CD14-positive monocyte (primary cell): ENCODE data around the gene ABHD12. TPM values are rescaled to one million over a fixed set of nuclear protein-coding genes. Genes with fewer than 3 reads are reported as not detected.

Experiments
- DNase-seq, 3 donors: peaks; one replicate each; pipeline ENCODE4 v3.0.0-alpha.2; 2011 to 2022
- H2AFZ ChIP-seq: 2 replicates; pipeline ENCODE4 v1.6.0; 2012; ENCODE audit warnings: mild to moderate bottlenecking, low read depth, low read length, inconsistent platforms; ENCODE audit not compliant: insufficient read depth, poor library complexity, severe bottlenecking
- H3K27ac ChIP-seq, 2 donors: 1 replicate in 1 of 2; 2 replicates in 1 of 2; pipeline ENCODE4 v1.5.1; 2012 to 2013; ENCODE audit warnings: low read length in 2 of 2, control low read depth in 1 of 2, inconsistent platforms in 1 of 2, low read depth in 1 of 2, mild to moderate bottlenecking in 1 of 2
- H3K27me3 ChIP-seq, 2 donors: one replicate each; pipeline versions ENCODE4 v1.6.0 to v1.6.1; 2011 to 2013; ENCODE audit warnings: low read length in 2 of 2; ENCODE audit not compliant: control insufficient read depth in 2 of 2, insufficient read depth in 2 of 2
- H3K36me3 ChIP-seq, 2 donors: replicated peaks in 1 of 2; 1 replicate in 1 of 2; 2 replicates in 1 of 2; pipeline versions ENCODE4 v1.5.1 to v1.6.1; 2012 to 2013; ENCODE audit warnings: low read length in 2 of 2, control low read depth in 1 of 2, inconsistent platforms in 1 of 2, mild to moderate bottlenecking in 1 of 2; ENCODE audit not compliant: insufficient read depth in 2 of 2, control insufficient read depth in 1 of 2
- H3K4me1 ChIP-seq, 2 donors: 1 replicate in 1 of 2; 2 replicates in 1 of 2; pipeline versions ENCODE4 v1.5.1 to v1.6.1; 2012 to 2013; ENCODE audit warnings: low read length in 2 of 2, control low read depth in 1 of 2, inconsistent platforms in 1 of 2, mild to moderate bottlenecking in 1 of 2, moderate library complexity in 1 of 2; ENCODE audit not compliant: insufficient read depth in 2 of 2, control insufficient read depth in 1 of 2
- H3K4me2 ChIP-seq: replicated peaks from 2 replicates; pipeline ENCODE3; 2012; ENCODE audit warnings: low read length, moderate library complexity, mild to moderate bottlenecking; ENCODE audit not compliant: poor library complexity, severe bottlenecking; ENCODE audit errors: extremely low read depth
- H3K4me3 ChIP-seq, 3 experiments: fragments of 200-600 bp in 1 of 3; sonication (generic) in 1 of 3; replicated peaks in 1 of 3; 1 replicate in 2 of 3; 2 replicates in 1 of 3; pipeline ENCODE4 v1.5.1; 2011 to 2013; ENCODE audit warnings: low read length in 3 of 3, mild to moderate bottlenecking in 3 of 3, control low read depth in 2 of 3, low read depth in 2 of 3, inconsistent platforms in 1 of 3, moderate library complexity in 1 of 3
- H3K79me2 ChIP-seq: 2 replicates; pipeline ENCODE4 v1.6.0; 2012; ENCODE audit warnings: mild to moderate bottlenecking, control low read depth, inconsistent platforms, low read length, moderate library complexity; ENCODE audit not compliant: insufficient read depth
- H3K9ac ChIP-seq: 2 replicates; pipeline ENCODE4 v1.6.0; 2017; ENCODE audit warnings: low read length, mild to moderate bottlenecking; ENCODE audit not compliant: insufficient read depth, poor library complexity, severe bottlenecking
- H3K9me3 ChIP-seq, 2 donors: replicated peaks in 1 of 2; 1 replicate in 1 of 2; 2 replicates in 1 of 2; pipeline versions ENCODE4 v1.5.1 to v1.6.1; 2012 to 2013; ENCODE audit warnings: low read length in 2 of 2, control low read depth in 1 of 2; ENCODE audit not compliant: control insufficient read depth in 1 of 2, insufficient read depth in 1 of 2
- H4K20me1 ChIP-seq: 2 replicates; pipeline ENCODE4 v1.6.0; 2012; ENCODE audit warnings: mild to moderate bottlenecking, low read length, control low read depth, moderate library complexity; ENCODE audit not compliant: insufficient read depth
- H3K27ac Mint-ChIP-seq, 7 donors: one replicate each; pipeline ENCODE4 v1.8.0; 2020; ENCODE audit warnings: mild to moderate bottlenecking in 7 of 7, mixed read lengths in 7 of 7, moderate library complexity in 6 of 7, inconsistent platforms in 2 of 7
- H3K27me3 Mint-ChIP-seq, 3 donors: one replicate each; pipeline ENCODE4 v1.8.0; 2021 to 2022; ENCODE audit warnings: low read depth in 3 of 3, mild to moderate bottlenecking in 3 of 3, mixed read lengths in 3 of 3, moderate library complexity in 3 of 3, inconsistent platforms in 1 of 3
- H3K36me3 Mint-ChIP-seq, 2 donors: one replicate each; pipeline ENCODE4 v1.8.0; 2020; ENCODE audit warnings: mixed read lengths in 2 of 2, inconsistent platforms in 1 of 2, mild to moderate bottlenecking in 1 of 2
- H3K4me1 Mint-ChIP-seq: one replicate; pipeline ENCODE4 v1.8.0; 2020; ENCODE audit warnings: mild to moderate bottlenecking, mixed read lengths
- H3K4me3 Mint-ChIP-seq, 2 donors: one replicate each; pipeline ENCODE4 v1.8.0; 2020; ENCODE audit warnings: mild to moderate bottlenecking in 2 of 2, mixed read lengths in 2 of 2, moderate library complexity in 1 of 2
- H3K9me3 Mint-ChIP-seq, 7 donors: one replicate each; pipeline ENCODE4 v1.8.0; 2020 to 2022; ENCODE audit warnings: mixed read lengths in 7 of 7, mild to moderate bottlenecking in 6 of 7, moderate library complexity in 6 of 7, inconsistent platforms in 2 of 7
- WGBS: methylation state at CpG from one replicate; pipeline ENCODE4 v1.1.5; 2013; ENCODE audit warnings: missing lambda C conversion rate; ENCODE audit not compliant: insufficient coverage; 5-methylcytosine and 5-hydroxymethylcytosine counted together
- intact Hi-C, 2 donors: fragments of 100-400 bp; cut with micrococcal nuclease; formaldehyde crosslinking; loops; one replicate each; pipeline versions ENCODE4 v1.15.0 to v1.15.1; 2023
- polyA plus RNA-seq, 3 donors: library from polyadenylated mRNA; depleted of rRNA in 1 of 3; unstranded in 2 of 3; stranded (reverse) in 1 of 3; fragments of 300-500 nt in 2 of 3; fragments of >200 nt in 1 of 3; fragmentation: Illumina TruSeq in 2 of 3; gene quantifications; 1 replicate in 2 of 3; 2 replicates in 1 of 3; pipeline ENCODE4 v1.2.3, GENCODE V29; 2012 to 2021
- TF ChIP-seq, protein P1 (sequence below): fragments of 200-600 bp; IDR thresholded peaks from one replicate; pipeline ENCODE4 v1.8.0; 2022; ENCODE audit warnings: antibody characterized with exemption, mild to moderate bottlenecking

Gene ABHD12
- polyA plus RNA-seq, 3 donors = 20.3 to 34.5 (median 32.1) TPM

DNA sequence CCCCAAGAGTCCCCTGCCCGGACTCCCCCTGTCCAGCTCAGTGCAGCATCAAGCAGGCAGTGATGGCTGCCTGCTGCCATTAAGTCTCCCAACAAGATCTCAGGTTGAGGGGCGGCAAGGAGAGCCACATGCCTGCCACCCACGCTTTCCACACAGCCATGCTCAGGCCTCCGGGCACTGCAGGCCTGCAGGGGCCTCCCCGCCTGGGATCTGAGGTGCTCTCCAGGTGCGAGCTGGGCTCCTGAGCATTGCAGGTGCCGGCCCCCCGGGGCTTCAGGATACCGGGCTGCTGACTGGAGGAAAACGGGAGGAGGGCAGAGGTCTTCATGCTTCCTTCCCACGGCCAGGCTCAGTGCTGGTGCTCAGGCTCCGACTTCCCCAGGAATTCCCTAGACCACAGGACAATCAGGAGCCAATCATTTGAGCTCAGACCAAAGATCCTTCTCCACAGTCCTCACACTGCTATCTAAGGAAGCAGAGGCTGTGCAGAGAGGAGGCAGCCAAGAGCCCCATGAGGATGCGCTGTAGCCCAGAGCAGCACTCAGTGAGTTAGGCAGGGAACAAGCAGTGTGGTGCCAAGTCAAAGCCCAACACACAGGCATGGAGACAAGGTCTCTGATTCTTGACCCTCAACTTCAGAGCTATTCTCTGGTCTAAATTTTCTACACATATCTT is 90.0 kb downstream of the ABHD12 start:
- TF ChIP-seq, protein P1, sequence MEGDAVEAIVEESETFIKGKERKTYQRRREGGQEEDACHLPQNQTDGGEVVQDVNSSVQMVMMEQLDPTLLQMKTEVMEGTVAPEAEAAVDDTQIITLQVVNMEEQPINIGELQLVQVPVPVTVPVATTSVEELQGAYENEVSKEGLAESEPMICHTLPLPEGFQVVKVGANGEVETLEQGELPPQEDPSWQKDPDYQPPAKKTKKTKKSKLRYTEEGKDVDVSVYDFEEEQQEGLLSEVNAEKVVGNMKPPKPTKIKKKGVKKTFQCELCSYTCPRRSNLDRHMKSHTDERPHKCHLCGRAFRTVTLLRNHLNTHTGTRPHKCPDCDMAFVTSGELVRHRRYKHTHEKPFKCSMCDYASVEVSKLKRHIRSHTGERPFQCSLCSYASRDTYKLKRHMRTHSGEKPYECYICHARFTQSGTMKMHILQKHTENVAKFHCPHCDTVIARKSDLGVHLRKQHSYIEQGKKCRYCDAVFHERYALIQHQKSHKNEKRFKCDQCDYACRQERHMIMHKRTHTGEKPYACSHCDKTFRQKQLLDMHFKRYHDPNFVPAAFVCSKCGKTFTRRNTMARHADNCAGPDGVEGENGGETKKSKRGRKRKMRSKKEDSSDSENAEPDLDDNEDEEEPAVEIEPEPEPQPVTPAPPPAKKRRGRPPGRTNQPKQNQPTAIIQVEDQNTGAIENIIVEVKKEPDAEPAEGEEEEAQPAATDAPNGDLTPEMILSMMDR = no peak
- H3K4me1 ChIP-seq = no peaks in the 10 kb centered on the region
- H3K36me3 ChIP-seq = peaks cover 58 to 79% of the 10 kb centered on the region in 2 donors
- Mint-ChIP-seq H3K4me1 (no peaks in the 10 kb centered on the region), H3K27ac (peak overlapping the region in 2 of 7 donors; percentile 30 to 73), H3K36me3 (peaks cover 42 to 82% of the 10 kb centered on the region in 2 donors), H3K9me3 (no peaks in the 10 kb centered on the region), H3K27me3 (no peaks in the 10 kb centered on the region), H3K4me3 (no peak overlapping the region)
- H2AFZ ChIP-seq = no peak overlapping the region
- no peak overlapping the region for H3K27ac ChIP-seq
- no peaks in the 10 kb centered on the region for H3K79me2 ChIP-seq
- H3K9me3 ChIP-seq = no peaks in the 10 kb centered on the region
- H3K4me3 ChIP-seq = no peak overlapping the region
- DNase-seq = no peak
- 99% methylated on average over 11 of the region's 13 CpGs for WGBS
- no peak overlapping the region for H3K4me2 ChIP-seq
- H4K20me1 ChIP-seq = no peaks in the 10 kb centered on the region
- no peak overlapping the region for H3K9ac ChIP-seq
- no peaks in the 10 kb centered on the region for H3K27me3 ChIP-seq
- intact Hi-C loops = loop anchor here in 1 of 2 donors (10.0 kb wide), 1 partner anchor 94 kb away; the partner anchor contains the start of gene ABHD12

DNA sequence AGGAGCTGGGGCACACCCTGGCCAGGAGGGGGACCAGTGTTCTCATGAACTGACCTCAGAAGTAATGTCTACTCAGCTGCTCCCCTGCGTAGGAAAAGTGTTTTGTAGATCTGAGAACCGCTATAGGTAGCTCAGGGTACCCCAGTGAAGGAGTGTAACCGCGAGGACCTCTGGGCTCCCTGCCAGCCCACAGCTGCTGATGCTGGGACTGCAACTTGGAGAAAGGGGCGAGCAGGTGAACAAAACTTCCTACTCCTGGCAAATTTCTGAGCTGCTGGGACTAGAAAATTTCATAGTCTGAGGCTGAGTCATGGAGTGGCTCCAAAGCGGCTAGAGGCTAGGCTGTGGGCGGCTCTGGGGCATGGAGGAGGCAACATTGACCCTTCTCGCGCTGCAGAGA is 90.8 kb downstream of the ABHD12 start:
- no peak overlapping the region for H2AFZ ChIP-seq
- H3K36me3 ChIP-seq = peaks cover 64 to 87% of the 10 kb centered on the region in 2 donors
- H3K27ac ChIP-seq = peak overlapping the region in 1 of 2 donors; percentile 26
- H4K20me1 ChIP-seq = no peaks in the 10 kb centered on the region
- H3K27me3 ChIP-seq = no peaks in the 10 kb centered on the region
- 90% methylated on average over 9 of the region's 9 CpGs for WGBS
- no peak for DNase-seq
- no peaks in the 10 kb centered on the region for H3K9me3 ChIP-seq
- no peaks in the 10 kb centered on the region for H3K79me2 ChIP-seq
- TF ChIP-seq, protein P1 = no peak
- Mint-ChIP-seq H3K4me1 (no peaks in the 10 kb centered on the region), H3K27me3 (no peaks in the 10 kb centered on the region), H3K9me3 (no peaks in the 10 kb centered on the region), H3K27ac (peak overlapping the region in 4 of 7 donors; percentile 7 to 64 (median 48)), H3K36me3 (peaks cover 44 to 85% of the 10 kb centered on the region in 2 donors), H3K4me3 (no peak overlapping the region)
- no peak overlapping the region for H3K4me3 ChIP-seq
- intact Hi-C loops = loop anchor here in 1 of 2 donors (10.0 kb wide), 1 partner anchor 95 kb away; the partner anchor contains the start of gene ABHD12
- H3K9ac ChIP-seq = no peak overlapping the region
- no peak overlapping the region for H3K4me2 ChIP-seq
- H3K4me1 ChIP-seq = no peaks in the 10 kb centered on the region
